GM12878 (cell line): Measurements from ENCODE around the gene SPPL3. TPM values are rescaled to one million over a fixed set of nuclear protein-coding genes. Genes with fewer than 3 reads are reported as not detected.

Experiments
- ATAC-seq: fragments of 200-7000 bp; cut with Tn5 transposase; 3 replicates; pipeline ENCODE4 v1.9.1; 2020; ENCODE audit warnings: mild to moderate bottlenecking, moderate library complexity
- BruUV-seq: library from RNA; stranded (reverse); fragments of 400-500 nt; replicated peaks from 2 replicates; lab custom pipeline; 2021; lab: Mats Ljungman, UMichigan
- CTCF ChIA-PET: fragments of 300-600 bp; sonication (Branson Sonifier 250); formaldehyde crosslinking; extraction: SDS; loops from one replicate; lab custom pipeline; 2021; ENCODE audit warnings: inconsistent platforms; lab: Yijun Ruan, JAX
- POLR2A ChIA-PET: fragments of 350-600 bp; formaldehyde crosslinking; extraction: SDS; loops from one replicate; lab custom pipeline; 2021; ENCODE audit warnings: inconsistent platforms; lab: Charles Lee
- RAD21 ChIA-PET: fragments of 300-600 bp; sonication (Branson Sonifier 250); formaldehyde crosslinking; loops from one replicate; lab custom pipeline; 2023; ENCODE audit warnings: antibody characterized with exemption; ENCODE audit not compliant: unreplicated experiment; lab: Charles Lee
- SMC1A ChIA-PET: fragments of 300-600 bp; sonication (Branson Sonifier 250); formaldehyde crosslinking; loops from one replicate; lab custom pipeline; 2023; ENCODE audit not compliant: unreplicated experiment, uncharacterized antibody; lab: Charles Lee
- DNase-seq: peaks from one replicate; pipeline ENCODE4 v3.0.0-alpha.2; 2011; ENCODE audit warnings: low read depth, low spot score
- FAIRE-seq: peaks from 3 replicates; lab custom pipeline; 2011; peaks lifted over from hg19 to GRCh38; lab: Jason Lieb, UNC
- H2AFZ ChIP-seq: 2 replicates; pipeline ENCODE4 v1.6.0; 2011; ENCODE audit warnings: low read depth, low read length, control low read depth; ENCODE audit not compliant: control insufficient read depth
- H3K27ac ChIP-seq: 2 replicates; pipeline ENCODE4 v1.5.1; 2011; ENCODE audit warnings: control low read depth; ENCODE audit not compliant: control insufficient read depth, insufficient read depth
- H3K27me3 ChIP-seq, 2 experiments: replicated peaks in 1 of 2; 2 replicates each; pipeline versions ENCODE4 v1.6.0 to v1.6.1; 2011; ENCODE audit warnings: low read length in 1 of 2; ENCODE audit not compliant: control insufficient read depth in 2 of 2, insufficient read depth in 2 of 2
- H3K36me3 ChIP-seq, 2 experiments: 2 replicates each; pipeline ENCODE4 v1.5.1; 2011; ENCODE audit warnings: low read length in 1 of 2; ENCODE audit not compliant: control insufficient read depth in 2 of 2, insufficient read depth in 2 of 2
- H3K4me1 ChIP-seq: 2 replicates; pipeline ENCODE4 v1.6.1; 2011; ENCODE audit warnings: mild to moderate bottlenecking, low read length, moderate library complexity, mixed read lengths; ENCODE audit not compliant: control insufficient read depth, insufficient read depth
- H3K4me2 ChIP-seq: 2 replicates; pipeline ENCODE4 v1.6.0; 2011; ENCODE audit warnings: control low read depth; ENCODE audit not compliant: control insufficient read depth, insufficient read depth
- H3K4me3 ChIP-seq: fragments of 200-600 bp; sonication (generic); 2 replicates; pipeline ENCODE4 v1.5.1; 2016
- H3K79me2 ChIP-seq: 2 replicates; pipeline ENCODE4 v1.6.0; 2011; ENCODE audit warnings: low read length; ENCODE audit not compliant: control insufficient read depth, insufficient read depth
- H3K9ac ChIP-seq: 2 replicates; pipeline ENCODE4 v1.8.0; 2011; ENCODE audit warnings: low read length, control low read depth, mixed read lengths; ENCODE audit not compliant: control insufficient read depth, insufficient read depth
- H3K9me3 ChIP-seq: replicated peaks from 3 replicates; pipeline ENCODE4 v1.5.1; 2011; ENCODE audit warnings: mild to moderate bottlenecking, low read length; ENCODE audit not compliant: control insufficient read depth, insufficient read depth
- H4K20me1 ChIP-seq: 2 replicates; pipeline ENCODE4 v1.6.0; 2011; ENCODE audit not compliant: control insufficient read depth, insufficient read depth
- CHD1 ChIP-seq: IDR thresholded peaks from 2 replicates; pipeline ENCODE4 v1.6.1; 2012; ENCODE audit warnings: low read depth, low read length, improper control_type of control experiment
- CHD4 ChIP-seq: fragments of 200-600 bp; sonication (generic); IDR thresholded peaks from 2 replicates; pipeline ENCODE4 v1.6.1; 2016; ENCODE audit warnings: mild to moderate bottlenecking
- KAT2A ChIP-seq: conservative IDR thresholded peaks from 2 replicates; pipeline ENCODE4 v1.6.1; 2011; ENCODE audit warnings: low read depth, low read length; ENCODE audit not compliant: control insufficient read depth
- MTA2 ChIP-seq: fragments of 450-650 bp; IDR thresholded peaks from 2 replicates; pipeline ENCODE4 v1.6.1; 2016; ENCODE audit warnings: low read depth, mild to moderate bottlenecking, moderate library complexity
- POLR2A ChIP-seq: IDR thresholded peaks from 2 replicates; pipeline ENCODE4 v1.6.1; 2011; ENCODE audit warnings: low read depth, mild to moderate bottlenecking, low read length
- POLR2AphosphoS5 ChIP-seq: IDR thresholded peaks from 2 replicates; pipeline ENCODE4 v1.6.1; 2011; ENCODE audit warnings: mild to moderate bottlenecking, low read length, inconsistent platforms
- POU2F2 ChIP-seq: IDR thresholded peaks from 3 replicates; pipeline ENCODE4 v1.6.1; 2011; ENCODE audit warnings: low read depth, mild to moderate bottlenecking, low read length, borderline replicate concordance
- SPI1 ChIP-seq: IDR thresholded peaks from 2 replicates; pipeline ENCODE4 v1.6.1; 2011; ENCODE audit warnings: low read depth, mild to moderate bottlenecking, low read length, moderate library complexity, borderline replicate concordance; ENCODE audit not compliant: insufficient read depth
- SREBF2 ChIP-seq: IDR thresholded peaks from 2 replicates; pipeline ENCODE4 v1.6.1; 2012; ENCODE audit warnings: mild to moderate bottlenecking, low read length
- STAT1 ChIP-seq: fragments of 450-650 bp; conservative IDR thresholded peaks from 2 replicates; pipeline ENCODE4 v1.6.1; 2014; ENCODE audit warnings: antibody characterized with exemption, mild to moderate bottlenecking
- TCF3 ChIP-seq: IDR thresholded peaks from 2 replicates; pipeline ENCODE4 v1.6.1; 2012; ENCODE audit warnings: low read depth, mild to moderate bottlenecking, low read length, borderline replicate concordance; ENCODE audit not compliant: insufficient read depth
- WRNIP1 ChIP-seq: IDR thresholded peaks from 2 replicates; pipeline ENCODE4 v1.6.1; 2011; ENCODE audit warnings: low read depth, low read length, improper control_type of control experiment, borderline replicate concordance
- ZBTB40 ChIP-seq: fragments of 450-650 bp; IDR thresholded peaks from 2 replicates; pipeline ENCODE4 v1.6.1; 2016; ENCODE audit warnings: mild to moderate bottlenecking, moderate library complexity, borderline replicate concordance
- WGBS: methylation state at CpG from one replicate; pipeline ENCODE4 v1.1.6; 2016; ENCODE audit warnings: low lambda C conversion rate; ENCODE audit not compliant: insufficient replicate concordance, insufficient coverage; ENCODE audit errors: missing lambda C conversion rate; 5-methylcytosine and 5-hydroxymethylcytosine counted together
- in situ Hi-C: fragments of 300-500 bp; cut with MboI; formaldehyde crosslinking; loops from 9 replicates; pipeline ENCODE4 v1.14.3; 2018; ENCODE audit warnings: mixed read lengths
- intact Hi-C: fragments of 100-400 bp; cut with micrococcal nuclease; formaldehyde crosslinking; loops from one replicate; pipeline ENCODE4 v1.14.2; 2022; ENCODE audit not compliant: unreplicated experiment
- polyA plus RNA-seq, 11 experiments: library from polyadenylated mRNA; depleted of rRNA in 4 of 11; unstranded in 6 of 11; stranded (reverse) in 5 of 11; fragments of >200 nt; fragmentation: Nextera tagmentation in 4 of 11; fragmentation: Illumina TruSeq in 1 of 11; extraction: Ambion mirVana in 4 of 11; extraction: Trizol in 1 of 11; gene quantifications; 1 replicate in 1 of 11; 2 replicates in 10 of 11; pipeline versions ENCODE4 v1.2.1 to v1.2.3, GENCODE V29; 2011 to 2016; ENCODE audit warnings: inconsistent platforms in 2 of 11, missing spikeins in 2 of 11, low read depth in 1 of 11
- total RNA-seq, 4 experiments: library from RNA; depleted of rRNA in 3 of 4; stranded (reverse); fragments of >200 nt in 3 of 4; fragmentation: Illumina TruSeq in 1 of 4; extraction: Trizol in 1 of 4; gene quantifications; 2 replicates each; pipeline versions ENCODE4 v1.2.1 to v1.2.3, GENCODE V29; 2013 to 2021

SPPL3 gene
- total and polyA plus RNA-seq, 10 of the 15 experiments (the other 5 are each of a cell fraction or from before 2014, with no cell fraction given), result 4.3 to 45.5 (median 11.7) TPM

- no TSS peak for BruUV-seq
- intact Hi-C loops, result no loop called here
- Histone ChIP-seq H3K9ac (no peak overlapping the region), H3K9me3 (no peaks in the 10 kb centered on the region), H3K27me3 (no peaks in the 10 kb centered on the region; a peak in 1 of 4 replicates), H3K4me1 (no peaks in the 10 kb centered on the region; the same call in 1 of the 2 replicates), H3K36me3 (no peaks in the 10 kb centered on the region), H3K4me3 (no peak overlapping the region), H3K79me2 (no peaks in the 10 kb centered on the region), H3K27ac (no peak overlapping the region), H2AFZ (peak overlapping the region; percentile 7; the same call in 1 of the 2 replicates), H4K20me1 (no peaks in the 10 kb centered on the region), H3K4me2 (no peak overlapping the region)
- in situ Hi-C loops, result no loop called here
- RAD21 ChIA-PET, result no interaction called here
- WGBS, result 6% methylated on average over 2 of the region's 2 CpGs
- ATAC-seq (peak; percentile 55), FAIRE-seq (no peak), DNase-seq (no peak)
- SMC1A ChIA-PET, result interaction anchor here (0.6 to 1.2 kb wide), 2 partner anchors 10 to 69 kb away, joined by 3 read pairs; no protein-coding TSS in a partner anchor
- TF ChIP-seq SPI1 (peak; percentile 83; the same call in 1 of the 2 replicates), CHD1 (no peak)
- POLR2A ChIA-PET, result no interaction called here
- CTCF ChIA-PET, result interaction anchor here (1.6 kb wide), 1 partner anchor 13 kb away, joined by 6 read pairs; no protein-coding TSS in a partner anchor
These were observed 32.0 kb upstream of the SPPL3 start for GRCh38 chr12:120936197-120936596.

GRCh38 chr12:120933786-120934185, 29.6 kb upstream of the SPPL3 start:
- no peaks in the 10 kb centered on the region; a peak in 2 of 4 replicates for H3K27me3 ChIP-seq
- no peaks in the 10 kb centered on the region for H3K36me3 ChIP-seq
- H3K4me3 ChIP-seq, result no peak overlapping the region
- ChIA-PET RAD21 (no interaction called here), POLR2A (no interaction called here), SMC1A (interaction anchor here (1.9 kb wide), 1 partner anchor 31 kb away, joined by 4 read pairs; no protein-coding TSS in a partner anchor), CTCF (no interaction called here)
- H3K4me2 ChIP-seq, result no peak overlapping the region
- H2AFZ ChIP-seq, result no peak overlapping the region
- H3K27ac ChIP-seq, result no peak overlapping the region
- H3K9ac ChIP-seq, result no peak overlapping the region
- in situ Hi-C loops, result no loop called here
- H3K9me3 ChIP-seq, result no peaks in the 10 kb centered on the region
- FAIRE-seq, result no peak
- DNase-seq, result no peak
- 35% methylated on average over 5 of the region's 6 CpGs for WGBS
- no peak for ATAC-seq
- intact Hi-C loops, result no loop called here
- no peaks in the 10 kb centered on the region for H3K79me2 ChIP-seq
- H4K20me1 ChIP-seq, result no peaks in the 10 kb centered on the region
- BruUV-seq, result no TSS peak
- no peaks in the 10 kb centered on the region; the same call in 1 of the 2 replicates for H3K4me1 ChIP-seq
- TF ChIP-seq POU2F2, result no peak
- no peak for TF ChIP-seq POLR2A
- TF ChIP-seq CHD4, result no peak
- TF ChIP-seq STAT1, result no peak
- no peak for TF ChIP-seq WRNIP1
- no peak for TF ChIP-seq SREBF2
- no peak for TF ChIP-seq POLR2AphosphoS5
- TF ChIP-seq KAT2A, result no peak
- no peak for TF ChIP-seq TCF3
- TF ChIP-seq MTA2, result no peak
- TF ChIP-seq ZBTB40, result no peak
